SKM-1 (cell line): ENCODE measurements around the gene SDC3.
"Not testable (repeated sequence)": the region's sequence is repeated elsewhere in the genome, so short reads cannot be mapped to it uniquely, and the experiment has no call there.

Experiments used
- DNase-seq: peaks from one replicate; lab custom pipeline; 2025; ENCODE audit not compliant: unreplicated experiment; lab: John Stamatoyannopoulos, UW

Gene SDC3

GRCh38 chr1:30877205-30877912 is 31.2 kb downstream of the SDC3 start:
- no peak for DNase-seq

GRCh38 chr1:30876451-30877204 is 31.9 kb downstream of the SDC3 start:
- no peak for DNase-seq

GRCh38 chr1:30875916-30876315 is 32.6 kb downstream of the SDC3 start:
- DNase-seq, result no peak

DNA sequence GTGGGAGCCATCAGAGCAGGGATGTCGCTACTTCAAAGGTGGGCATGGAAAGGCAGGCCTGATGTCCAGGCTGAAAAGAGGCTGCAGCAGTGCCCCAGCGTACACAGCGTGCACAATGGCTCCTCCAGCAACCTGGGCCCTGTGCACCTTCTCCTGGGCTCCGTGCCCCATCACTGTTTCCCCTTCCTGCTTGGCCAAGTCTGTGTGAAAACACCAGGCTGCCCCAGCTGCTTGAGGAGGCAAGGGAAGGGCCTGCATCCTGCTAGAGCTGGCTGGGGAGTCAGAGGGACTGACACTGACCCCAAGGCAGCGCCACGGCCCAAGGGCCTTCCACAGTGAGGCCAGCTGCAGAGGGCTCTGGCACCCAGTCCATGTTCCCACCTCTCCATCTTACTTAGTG is 33.4 kb downstream of the SDC3 start:
- DNase-seq, result no peak

DNA sequence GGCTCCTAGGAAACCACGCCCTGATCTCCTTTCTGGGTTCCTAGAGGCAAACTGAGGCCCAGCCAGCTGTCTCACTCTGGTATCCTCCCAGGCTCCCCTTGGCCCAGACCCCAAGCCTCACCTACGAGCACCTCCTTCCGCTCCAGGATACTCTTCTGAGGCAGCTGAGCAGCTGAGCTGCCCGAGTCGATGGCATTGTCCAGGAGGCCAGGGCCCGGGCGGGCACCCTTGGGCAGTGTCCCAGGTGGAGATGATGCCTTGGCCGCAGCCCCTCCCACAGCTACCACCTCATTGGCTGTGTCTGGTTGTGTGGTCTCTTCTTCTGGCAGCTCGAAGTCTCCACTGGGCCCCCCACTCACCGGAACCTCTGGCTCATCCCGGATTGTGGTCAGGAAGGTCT is 34.4 kb downstream of the SDC3 start:
- no peak for DNase-seq

DNA sequence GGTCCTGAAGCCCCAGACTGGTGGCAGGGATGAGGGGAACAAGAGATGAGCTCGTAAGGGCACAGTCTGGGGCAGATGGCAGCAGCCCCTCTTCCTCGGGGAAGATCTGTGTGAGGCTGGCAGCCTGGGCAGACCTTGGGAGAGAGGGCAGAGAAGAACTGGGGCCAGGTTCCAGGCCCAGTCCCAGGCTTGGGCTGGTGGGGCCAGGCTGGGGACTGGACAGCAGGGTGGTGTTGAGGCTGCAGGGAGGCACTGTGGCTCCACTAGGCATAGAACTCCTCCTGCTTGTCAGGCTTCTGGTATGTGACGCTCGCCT is 35.7 kb downstream of the SDC3 start:
- DNase-seq, result no peak

DNA sequence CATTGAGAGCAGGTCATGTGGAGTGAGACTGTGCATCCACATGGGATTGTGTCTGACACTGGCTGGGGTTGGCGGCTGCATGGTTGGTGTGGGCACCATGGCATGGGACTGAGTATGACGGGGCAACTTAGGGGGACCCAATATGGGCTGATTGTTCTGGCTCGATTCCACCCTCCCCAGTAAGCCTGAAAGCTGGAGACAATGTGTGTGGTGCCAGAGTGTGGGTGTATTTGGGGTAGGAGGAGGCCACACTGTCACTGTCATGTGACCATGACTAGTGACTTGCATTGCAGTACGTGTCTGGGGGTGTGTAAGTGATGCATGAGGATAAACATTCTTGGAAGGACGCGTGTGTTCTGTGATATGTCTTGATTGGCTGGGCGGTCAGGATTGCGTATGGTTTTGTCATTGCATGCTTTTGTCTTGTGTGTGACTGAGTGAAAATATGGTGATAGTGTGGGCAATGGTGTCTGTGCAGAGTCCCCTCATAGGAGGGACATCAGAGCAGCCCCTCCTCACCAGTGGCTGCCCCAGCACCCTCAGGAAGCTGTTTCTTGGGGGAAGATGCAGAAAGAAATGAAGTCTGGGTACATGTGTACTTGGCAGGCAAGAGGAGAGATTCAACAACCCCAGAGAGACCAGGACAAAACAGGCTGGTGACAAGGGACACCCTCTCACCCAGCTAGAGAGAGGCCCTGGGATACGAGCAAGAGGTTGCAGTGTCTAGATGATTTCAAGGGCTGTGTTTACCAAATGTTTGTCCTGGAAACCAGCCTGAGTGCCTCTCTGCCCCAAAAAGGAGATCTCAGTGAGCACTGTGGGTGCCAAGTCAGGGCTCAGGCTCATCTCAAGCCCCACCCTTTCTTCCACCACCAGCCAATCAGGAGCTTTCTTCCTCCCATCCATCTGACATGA is 36.3 kb downstream of the SDC3 start:
- no peak for DNase-seq

GRCh38 chr1:30871276-30871871 is 37.2 kb downstream of the SDC3 start:
- DNase-seq, result no peak

GRCh38 chr1:30870656-30871055 is 37.9 kb downstream of the SDC3 start:
- no peak for DNase-seq

DNA sequence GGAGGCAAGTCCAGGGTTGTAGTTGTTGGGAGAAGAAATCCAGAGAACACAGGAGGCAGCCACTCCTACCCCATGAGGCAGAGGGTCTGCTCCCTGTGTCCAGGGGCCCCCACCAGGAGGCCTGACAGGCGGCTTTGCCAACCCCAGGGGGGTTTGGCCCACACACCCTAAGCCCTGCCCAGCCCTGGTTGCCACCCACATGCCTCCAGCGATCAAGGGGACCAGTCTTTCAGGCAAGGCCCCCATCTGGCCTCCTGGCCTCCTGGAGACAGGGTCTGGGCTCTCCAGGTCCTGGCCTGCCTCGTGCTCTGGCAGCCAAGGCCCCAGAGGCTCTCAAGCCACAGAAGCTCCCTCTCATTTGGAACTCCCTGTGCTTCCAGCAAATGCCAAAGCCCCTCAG is 38.5 kb downstream of the SDC3 start:
- DNase-seq, result no peak

DNA sequence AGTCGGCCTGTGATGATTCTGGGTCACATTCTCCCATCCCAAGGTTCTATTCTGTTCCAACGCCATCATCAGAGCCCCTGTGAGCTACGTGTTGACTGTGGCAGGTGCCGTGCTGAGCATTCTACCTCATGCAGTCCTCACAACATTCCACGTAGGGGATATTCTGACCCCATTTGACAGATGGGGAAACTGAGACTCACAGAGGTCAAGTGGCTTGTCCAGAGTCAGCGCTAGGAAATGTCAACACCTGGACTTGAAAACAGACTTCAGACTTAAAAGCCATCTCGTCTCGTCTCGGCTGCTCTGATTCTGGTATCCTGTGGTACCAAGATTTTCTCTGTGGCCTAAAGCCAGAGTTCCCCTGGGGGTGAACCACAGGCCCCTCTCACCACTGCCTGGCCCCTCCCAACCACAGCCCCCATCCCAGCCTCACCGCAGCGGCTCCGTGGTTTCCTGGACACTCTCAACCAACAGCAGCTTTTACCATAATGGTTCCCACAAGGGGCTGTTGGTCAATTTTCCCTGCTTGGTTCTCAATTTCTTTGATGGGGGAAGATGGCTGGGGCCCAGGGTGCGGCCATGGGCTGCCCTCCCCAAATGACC is 39.6 kb downstream of the SDC3 start:
- no peak for DNase-seq

DNA sequence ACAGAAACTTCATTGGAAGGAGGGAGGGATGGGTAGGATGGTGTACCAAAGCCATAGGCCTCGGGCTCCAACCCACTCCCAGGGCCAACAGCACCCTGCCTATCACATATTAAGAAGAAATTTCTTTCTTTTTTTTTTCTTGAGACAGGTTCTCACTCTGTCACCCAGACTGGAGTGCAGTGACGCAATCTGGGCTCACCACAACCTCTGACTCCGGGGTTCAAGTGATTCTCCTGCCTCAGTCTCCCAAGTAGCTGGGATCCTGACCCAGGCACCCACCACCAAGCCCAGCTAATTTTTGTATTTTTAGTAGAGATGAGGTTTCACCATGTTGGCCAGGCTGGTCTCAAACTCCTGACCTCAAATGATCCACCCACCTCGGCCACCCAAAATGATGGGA is 40.5 kb downstream of the SDC3 start:
- not testable (repeated sequence) for DNase-seq

DNA sequence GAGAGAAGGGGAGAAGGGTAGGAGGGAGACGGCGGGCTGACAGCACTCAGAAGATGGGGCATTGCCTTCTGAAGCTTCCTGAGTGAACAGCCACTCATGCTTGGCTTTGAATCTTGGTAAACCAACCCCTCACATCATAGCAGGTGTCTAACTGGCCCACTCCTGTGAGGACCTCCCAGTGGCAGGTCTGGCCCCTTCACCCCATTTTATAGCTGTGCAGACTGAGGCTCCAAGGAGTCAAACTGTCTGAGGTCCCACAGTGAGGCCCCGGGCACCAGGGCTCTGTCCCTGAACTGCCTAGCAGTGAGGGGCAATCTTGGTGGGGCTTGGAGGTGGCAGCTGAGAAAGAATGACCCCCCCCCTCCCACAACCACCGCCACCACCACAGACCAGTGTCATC is 41.0 kb downstream of the SDC3 start:
- DNase-seq, result no peak

DNA sequence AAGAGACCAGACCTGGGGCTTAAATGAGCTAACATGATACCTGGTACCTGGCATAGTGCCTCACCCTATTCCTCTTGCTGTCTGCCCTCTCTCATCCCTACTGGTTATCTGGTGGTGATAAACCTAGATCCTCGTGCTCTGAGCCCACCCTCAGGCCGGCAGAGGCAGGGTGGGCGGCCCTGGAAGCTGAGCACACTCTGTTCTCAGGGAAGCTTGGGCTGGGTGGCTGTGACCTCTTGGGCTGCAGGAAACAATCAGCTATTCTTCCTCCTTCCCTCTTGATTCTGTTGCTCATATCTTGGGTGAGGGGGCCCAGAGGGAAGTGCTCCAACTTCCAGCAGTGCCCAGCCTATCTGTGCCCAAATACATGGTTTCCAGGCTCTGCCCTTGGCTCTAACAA is 42.0 kb downstream of the SDC3 start:
- no peak for DNase-seq

DNA sequence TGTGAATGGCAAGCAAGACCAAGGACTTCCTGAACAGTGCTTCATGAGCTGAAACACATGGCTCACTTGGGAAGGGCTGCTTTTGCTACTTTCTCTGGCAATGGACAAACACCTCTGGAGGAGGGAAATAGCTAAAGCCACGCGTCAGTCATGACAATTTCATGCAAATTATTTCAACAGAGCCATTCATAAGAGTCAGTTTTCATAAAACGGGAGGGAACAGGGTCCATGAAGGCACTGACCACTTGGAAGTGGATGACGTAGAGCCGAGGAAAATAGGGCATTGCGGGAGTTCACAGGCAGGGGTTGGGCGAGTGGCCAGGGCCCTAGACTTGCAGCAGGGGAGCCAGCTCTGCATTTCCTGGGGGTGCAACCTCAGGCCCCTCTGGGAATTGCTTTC is 43.9 kb downstream of the SDC3 start:
- DNase-seq, result no peak

- DNase-seq, result no peak
These were observed 44.5 kb downstream of the SDC3 start for GRCh38 chr1:30863858-30864604.

DNA sequence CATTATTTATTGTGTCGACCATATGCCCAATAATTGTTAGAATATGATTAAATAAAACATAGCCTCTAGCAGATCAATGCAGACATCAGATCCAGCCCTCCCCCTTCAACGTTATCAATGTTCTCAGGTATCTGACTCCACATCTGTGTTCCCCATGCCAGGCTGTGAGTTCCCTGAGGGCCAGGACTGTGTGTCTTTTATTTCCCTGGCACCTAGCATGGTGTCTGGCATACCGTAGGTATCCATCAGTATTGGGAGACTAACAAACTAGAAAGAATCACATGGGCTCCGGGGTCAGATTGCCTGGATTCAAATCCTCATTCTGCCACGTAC is 48.3 kb downstream of the SDC3 start:
- DNase-seq, result no peak

DNA sequence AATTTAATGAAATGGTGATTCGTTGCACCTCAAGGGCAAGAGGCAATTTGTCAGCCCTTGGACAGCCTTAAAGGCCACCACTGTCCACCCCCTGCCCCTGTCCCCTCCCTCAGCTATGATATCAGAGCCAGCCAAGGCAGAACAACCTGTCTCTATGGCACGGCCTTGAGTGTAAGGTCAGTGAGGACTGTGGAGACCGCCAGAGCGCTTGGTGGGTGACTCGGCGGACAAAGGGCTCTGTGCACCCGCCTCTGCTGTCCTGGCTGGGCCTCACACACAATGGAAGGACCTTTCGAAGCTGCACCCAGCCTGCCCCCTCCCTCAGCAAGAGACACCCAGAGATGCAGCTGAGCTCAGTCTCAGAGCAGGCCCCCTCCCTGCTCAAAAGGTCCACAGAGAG is 50.6 kb downstream of the SDC3 start:
- DNase-seq, result no peak

DNA sequence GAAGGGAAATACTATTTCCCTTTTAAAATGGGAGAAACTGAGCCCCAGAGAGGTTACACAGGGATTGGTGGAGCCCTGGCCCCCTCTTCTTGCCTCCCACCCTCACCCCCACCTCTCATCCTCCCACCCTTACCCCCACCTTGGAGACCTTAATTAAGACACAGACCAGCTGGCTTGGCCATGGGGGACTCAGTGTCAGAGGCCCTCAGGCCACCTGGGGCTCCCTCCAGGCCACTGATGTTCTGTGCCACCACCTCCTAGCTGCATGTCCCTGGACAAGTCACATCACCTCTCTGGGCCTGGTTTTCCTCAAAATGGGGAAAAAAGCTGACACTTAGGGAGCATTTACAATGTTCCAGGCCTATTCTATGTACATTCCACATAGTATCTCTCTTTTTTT is 51.5 kb downstream of the SDC3 start:
- DNase-seq, result no peak

GRCh38 chr1:30856260-30856790 is 52.2 kb downstream of the SDC3 start:
- no peak for DNase-seq
